ENCODE measurements around the gene KRT6C. TPM values are rescaled to one million over a fixed set of nuclear protein-coding genes. Genes with fewer than 3 reads are reported as not detected.

Gene KRT6C
- total and polyA plus RNA-seq, 2 experiments from 2014 or later, result 0.07 to 0.18 TPM

GRCh38 chr12:52515319-52515646 lies 41.7 kb upstream of the KRT6C start:
- WGBS (ENCODE audit: low lambda C conversion rate, missing lambda C conversion rate), result 89% methylated on average over 1 of the region's 1 CpG
- no peaks in the 10 kb centered on the region for H3K4me1 ChIP-seq (ENCODE audit: insufficient read depth)
- H3K4me3 ChIP-seq, result no peak overlapping the region
- H2AFZ ChIP-seq, result no peak overlapping the region
- H3K36me3 ChIP-seq (replicated peaks; ENCODE audit: insufficient read depth, low read depth), result no peaks in the 10 kb centered on the region
- H3K9me3 ChIP-seq (ENCODE audit: low read depth), result no peaks in the 10 kb centered on the region
- H3K79me2 ChIP-seq, result no peaks in the 10 kb centered on the region
- H3K27ac ChIP-seq, result no peak overlapping the region
- H4K20me1 ChIP-seq (ENCODE audit: insufficient read depth, poor library complexity, severe bottlenecking), result no peaks in the 10 kb centered on the region
- TF ChIP-seq EZH2 (IDR thresholded peaks at IDR 0.05; ENCODE audit: borderline replicate concordance) (no peak), CTCF (IDR thresholded peaks at IDR 0.05; ENCODE audit: poor library complexity) (no peak), EZH2phosphoT487 (IDR thresholded peaks at IDR 0.05; ENCODE audit: low read depth, severe bottlenecking, unreplicated experiment) (no peak)
- no peak for DNase-seq (ENCODE audit: low spot score)
- H3K4me2 ChIP-seq, result no peak overlapping the region
- H3K9me2 ChIP-seq (replicated peaks; ENCODE audit: insufficient read depth), result no peaks in the 10 kb centered on the region
- no peaks in the 10 kb centered on the region for H3K27me3 ChIP-seq

- no peak overlapping the region for H2AFZ ChIP-seq
- TF ChIP-seq EZH2phosphoT487 (IDR thresholded peaks at IDR 0.05; ENCODE audit: low read depth, severe bottlenecking, unreplicated experiment) (no peak), EZH2 (IDR thresholded peaks at IDR 0.05; ENCODE audit: borderline replicate concordance) (no peak), CTCF (IDR thresholded peaks at IDR 0.05; ENCODE audit: poor library complexity) (no peak)
- no peaks in the 10 kb centered on the region for H3K79me2 ChIP-seq
- H3K36me3 ChIP-seq (replicated peaks; ENCODE audit: insufficient read depth, low read depth), result no peaks in the 10 kb centered on the region
- H4K20me1 ChIP-seq (ENCODE audit: insufficient read depth, poor library complexity, severe bottlenecking), result no peaks in the 10 kb centered on the region
- H3K4me1 ChIP-seq (ENCODE audit: insufficient read depth), result no peaks in the 10 kb centered on the region
- no peak overlapping the region for H3K27ac ChIP-seq
- H3K9me2 ChIP-seq (replicated peaks; ENCODE audit: insufficient read depth), result no peaks in the 10 kb centered on the region
- H3K27me3 ChIP-seq, result no peaks in the 10 kb centered on the region
- DNase-seq (ENCODE audit: low spot score), result no peak
- WGBS (ENCODE audit: low lambda C conversion rate, missing lambda C conversion rate), result 97% methylated on average over 14 of the region's 14 CpGs
- no peak overlapping the region for H3K4me2 ChIP-seq
- no peaks in the 10 kb centered on the region for H3K9me3 ChIP-seq (ENCODE audit: low read depth)
- H3K4me3 ChIP-seq, result no peak overlapping the region
Observed at GRCh38 chr12:52514471-52515318, 41.1 kb upstream of the KRT6C start.

GRCh38 chr12:52513736-52514135 lies 40.1 kb upstream of the KRT6C start:
- no peaks in the 10 kb centered on the region for H3K4me1 ChIP-seq (ENCODE audit: insufficient read depth)
- H3K27ac ChIP-seq, result no peak overlapping the region
- H3K36me3 ChIP-seq (replicated peaks; ENCODE audit: insufficient read depth, low read depth), result no peaks in the 10 kb centered on the region
- no peaks in the 10 kb centered on the region for H3K9me3 ChIP-seq (ENCODE audit: low read depth)
- H3K9me2 ChIP-seq (replicated peaks; ENCODE audit: insufficient read depth), result no peaks in the 10 kb centered on the region
- DNase-seq (ENCODE audit: low spot score), result no peak
- H3K4me3 ChIP-seq, result no peak overlapping the region
- H3K79me2 ChIP-seq, result no peaks in the 10 kb centered on the region
- WGBS (ENCODE audit: low lambda C conversion rate, missing lambda C conversion rate), result 96% methylated on average over 6 of the region's 6 CpGs
- TF ChIP-seq CTCF (IDR thresholded peaks at IDR 0.05; ENCODE audit: poor library complexity) (no peak), EZH2phosphoT487 (IDR thresholded peaks at IDR 0.05; ENCODE audit: low read depth, severe bottlenecking, unreplicated experiment) (no peak), EZH2 (IDR thresholded peaks at IDR 0.05; ENCODE audit: borderline replicate concordance) (no peak)
- H4K20me1 ChIP-seq (ENCODE audit: insufficient read depth, poor library complexity, severe bottlenecking), result no peaks in the 10 kb centered on the region
- H3K27me3 ChIP-seq, result no peaks in the 10 kb centered on the region
- H2AFZ ChIP-seq, result no peak overlapping the region
- no peak overlapping the region for H3K4me2 ChIP-seq
